Activated T-helper 1 cell treated with anti-CD3 and anti-CD28 coated beads, Interleukin-12 subunit alpha, Interleukin-12 subunit beta, Interleukin-2, Interleukin-4 antibody, amounts not matched to agents 30 ng/mL and 10 ng/mL and 1 ng/mL, durations not matched to agents 14 hours and 24 hours and 36 hours (primary cell): ENCODE data around the gene CHD3. TPM values are rescaled to one million over a fixed set of nuclear protein-coding genes. Genes with fewer than 3 reads are reported as not detected.

Source experiments
- DNase-seq: peaks from one replicate; pipeline ENCODE4 v3.0.0; 2021; ENCODE audit warnings: low spot score
- H3K27ac Mint-ChIP-seq: one replicate; pipeline ENCODE4 v1.8.0; 2021; ENCODE audit warnings: mild to moderate bottlenecking, mixed read lengths
- H3K27me3 Mint-ChIP-seq: one replicate; pipeline ENCODE4 v1.8.0; 2022; ENCODE audit warnings: mild to moderate bottlenecking, moderate library complexity, mixed read lengths; ENCODE audit not compliant: insufficient read depth
- H3K36me3 Mint-ChIP-seq: one replicate; pipeline ENCODE4 v1.8.0; 2021; ENCODE audit warnings: low read depth, mixed read lengths
- H3K4me1 Mint-ChIP-seq: one replicate; pipeline ENCODE4 v1.8.0; 2021; ENCODE audit warnings: low read depth, mixed read lengths
- H3K4me3 Mint-ChIP-seq: one replicate; pipeline ENCODE4 v1.8.0; 2021; ENCODE audit warnings: mild to moderate bottlenecking, moderate library complexity, mixed read lengths
- H3K9me3 Mint-ChIP-seq: one replicate; pipeline ENCODE4 v1.8.0; 2021; ENCODE audit warnings: mixed read lengths
- intact Hi-C: fragments of 100-400 bp; cut with micrococcal nuclease; formaldehyde crosslinking; loops from one replicate; pipeline ENCODE4 v1.15.1; 2024
- total RNA-seq: library from RNA; stranded (reverse); gene quantifications from 2 replicates; pipeline ENCODE4 v1.2.3, GENCODE V29; 2022

Gene CHD3
- total RNA-seq = 125 and 133 TPM in 2 replicates

- Mint-ChIP-seq H3K9me3 (no peaks in the 10 kb centered on the region), H3K27me3 (no peaks in the 10 kb centered on the region), H3K4me3 (peak within 1 kb of the TSS; percentile 9), H3K4me1 (peaks cover 3% of the 10 kb centered on the region), H3K27ac (peak within 1 kb of the TSS; percentile 27), H3K36me3 (peaks cover 22% of the 10 kb centered on the region)
- intact Hi-C loops = loop anchor here (5.0 kb wide), 1 partner anchor 264 kb away; the partner anchor contains the start of gene PER1
- DNase-seq = peak; percentile 30
These were observed at the start of gene CHD3 for GRCh38 chr17:7888184-7888920. Gene CHD3, plus strand, starts transcription at chr17:7888789. Its CDS starts 212 bp downstream, at chr17:7889001.

GRCh38 chr17:7839190-7839875 lies 49.3 kb upstream of the CHD3 start:
- Mint-ChIP-seq H3K27ac (peak overlapping the region; percentile 72), H3K9me3 (no peaks in the 10 kb centered on the region), H3K36me3 (peaks cover 7% of the 10 kb centered on the region), H3K27me3 (no peaks in the 10 kb centered on the region), H3K4me3 (peak overlapping the region; percentile 72), H3K4me1 (peaks cover 62% of the 10 kb centered on the region)
- intact Hi-C loops = no loop called here
- DNase-seq = no peak

- H3K27me3 Mint-ChIP-seq = no peaks in the 10 kb centered on the region
- no peaks in the 10 kb centered on the region for H3K9me3 Mint-ChIP-seq
- H3K4me1 Mint-ChIP-seq = peaks cover 62% of the 10 kb centered on the region
- H3K4me3 Mint-ChIP-seq = peak overlapping the region; percentile 89
- peak overlapping the region; percentile 65 for H3K27ac Mint-ChIP-seq
- no peak for DNase-seq
- H3K36me3 Mint-ChIP-seq = peaks cover 7% of the 10 kb centered on the region
- intact Hi-C loops = loop anchor here (2.0 to 5.0 kb wide), 5 partner anchors 17 to 533 kb away; partner anchors contain the start of genes EIF5A, HES7 and TMEM256
These were observed 48.7 kb upstream of the CHD3 start for GRCh38 chr17:7839876-7840261.

GRCh38 chr17:7840441-7840840 lies 48.1 kb upstream of the CHD3 start:
- intact Hi-C loops = loop anchor here (2.0 to 5.0 kb wide), 5 partner anchors 18 to 533 kb away; partner anchors contain the start of genes EIF5A, HES7 and TMEM256
- no peak for DNase-seq
- Mint-ChIP-seq H3K36me3 (peaks cover 9% of the 10 kb centered on the region), H3K4me1 (peaks cover 62% of the 10 kb centered on the region), H3K27ac (peak overlapping the region; percentile 93), H3K4me3 (peak overlapping the region; percentile 89), H3K27me3 (no peaks in the 10 kb centered on the region), H3K9me3 (no peaks in the 10 kb centered on the region)

- H3K4me1 Mint-ChIP-seq = peaks cover 62% of the 10 kb centered on the region
- H3K36me3 Mint-ChIP-seq = peaks cover 11% of the 10 kb centered on the region
- H3K4me3 Mint-ChIP-seq = peak overlapping the region; percentile 89
- intact Hi-C loops = loop anchor here (2.0 to 5.0 kb wide), 5 partner anchors 18 to 534 kb away; partner anchors contain the start of genes EIF5A, HES7 and TMEM256
- no peak for DNase-seq
- peak overlapping the region; percentile 93 for H3K27ac Mint-ChIP-seq
- H3K27me3 Mint-ChIP-seq = no peaks in the 10 kb centered on the region
- no peaks in the 10 kb centered on the region for H3K9me3 Mint-ChIP-seq
These were observed 47.7 kb upstream of the CHD3 start for GRCh38 chr17:7840875-7841274.

GRCh38 chr17:7841396-7841914 lies 47.1 kb upstream of the CHD3 start:
- H3K36me3 Mint-ChIP-seq = peaks cover 13% of the 10 kb centered on the region
- H3K4me1 Mint-ChIP-seq = peaks cover 60% of the 10 kb centered on the region
- peak overlapping the region; percentile 89 for H3K4me3 Mint-ChIP-seq
- no peaks in the 10 kb centered on the region for H3K9me3 Mint-ChIP-seq
- intact Hi-C loops = loop anchor here (2.0 to 5.0 kb wide), 5 partner anchors 19 to 534 kb away; partner anchors contain the start of genes EIF5A, HES7 and TMEM256
- H3K27ac Mint-ChIP-seq = peak overlapping the region; percentile 96
- no peaks in the 10 kb centered on the region for H3K27me3 Mint-ChIP-seq
- DNase-seq = peak; percentile 71

GRCh38 chr17:7841915-7842379 lies 46.6 kb upstream of the CHD3 start:
- intact Hi-C loops = loop anchor here (1.0 to 5.0 kb wide), 10 partner anchors 19 to 535 kb away; partner anchors contain the start of genes CNTROB, EIF5A, HES7 and POLR2A
- Mint-ChIP-seq H3K27ac (peak overlapping the region; percentile 96), H3K36me3 (peaks cover 17% of the 10 kb centered on the region), H3K9me3 (no peaks in the 10 kb centered on the region), H3K4me1 (peaks cover 60% of the 10 kb centered on the region), H3K27me3 (no peaks in the 10 kb centered on the region), H3K4me3 (peak overlapping the region; percentile 89)
- DNase-seq = peak; percentile 82

GRCh38 chr17:7842380-7843256 lies 46.0 kb upstream of the CHD3 start:
- intact Hi-C loops = loop anchor here (1.0 to 5.0 kb wide), 12 partner anchors 9 to 535 kb away; partner anchors contain the start of genes CNTROB, EIF5A, HES7 and POLR2A

GRCh38 chr17:7843257-7843535 lies 45.4 kb upstream of the CHD3 start:
- Mint-ChIP-seq H3K4me1 (peaks cover 50% of the 10 kb centered on the region), H3K4me3 (peak overlapping the region; percentile 89), H3K9me3 (no peaks in the 10 kb centered on the region), H3K27me3 (no peaks in the 10 kb centered on the region), H3K36me3 (peaks cover 18% of the 10 kb centered on the region), H3K27ac (peak overlapping the region; percentile 96)
- DNase-seq = no peak
- intact Hi-C loops = loop anchor here (1.0 to 5.0 kb wide), 11 partner anchors 8 to 536 kb away; partner anchors contain the start of genes CNTROB, EIF5A, HES7 and POLR2A

More at GRCh38 chr17:7842380-7843256, 46.0 kb upstream of the CHD3 start:
- peaks cover 17% of the 10 kb centered on the region for H3K36me3 Mint-ChIP-seq
- H3K4me1 Mint-ChIP-seq = peaks cover 53% of the 10 kb centered on the region
- peak overlapping the region; percentile 96 for H3K27ac Mint-ChIP-seq
- H3K27me3 Mint-ChIP-seq = no peaks in the 10 kb centered on the region
- DNase-seq = peak; percentile 94
- peak overlapping the region; percentile 89 for H3K4me3 Mint-ChIP-seq
- no peaks in the 10 kb centered on the region for H3K9me3 Mint-ChIP-seq

- peak; percentile 88 for DNase-seq
- no peaks in the 10 kb centered on the region for H3K9me3 Mint-ChIP-seq
- intact Hi-C loops = loop anchor here (1.0 to 5.0 kb wide), 14 partner anchors 8 to 536 kb away; partner anchors contain the start of genes CNTROB, EIF5A, HES7 and NAA38
- peak overlapping the region; percentile 89 for H3K4me3 Mint-ChIP-seq
- H3K27ac Mint-ChIP-seq = peak overlapping the region; percentile 96
- no peaks in the 10 kb centered on the region for H3K27me3 Mint-ChIP-seq
- H3K4me1 Mint-ChIP-seq = peaks cover 45% of the 10 kb centered on the region
- peaks cover 20% of the 10 kb centered on the region for H3K36me3 Mint-ChIP-seq
These were observed 44.9 kb upstream of the CHD3 start for GRCh38 chr17:7843536-7844291.
